B cell (primary cell): ENCODE results near the gene RSAD1. TPM values are rescaled to one million over a fixed set of nuclear protein-coding genes. Genes with fewer than 3 reads are reported as not detected.

Source experiments
- ATAC-seq: fragments of 200-7000 bp; cut with Tn5 transposase; one replicate; pipeline ENCODE4 v1.10.0; 2021; ENCODE audit warnings: low read depth, mild to moderate bottlenecking, moderate number of reproducible peaks, moderate library complexity
- CTCF ChIA-PET: fragments of 350-600 bp; sonication (Branson Sonifier 250); formaldehyde crosslinking; loops from one replicate; lab custom pipeline; 2021; ENCODE audit warnings: antibody characterized with exemption, inconsistent platforms; lab: Charles Lee
- POLR2A ChIA-PET: fragments of 350-600 bp; sonication (Branson Sonifier 250); formaldehyde crosslinking; loops from one replicate; lab custom pipeline; 2021; ENCODE audit warnings: antibody characterized with exemption; lab: Charles Lee
- DNase-seq: peaks from one replicate; pipeline ENCODE4 v3.0.0; 2013
- H2AFZ ChIP-seq: 2 replicates; pipeline ENCODE4 v1.6.1; 2012; ENCODE audit warnings: mild to moderate bottlenecking, low read depth, low read length; ENCODE audit not compliant: insufficient read depth, poor library complexity, severe bottlenecking
- H3K27ac ChIP-seq, 2 donors: 1 replicate in 1 of 2; 2 replicates in 1 of 2; pipeline ENCODE4 v1.5.1; 2012 to 2013; ENCODE audit warnings: low read length in 2 of 2, mild to moderate bottlenecking in 2 of 2, moderate library complexity in 1 of 2
- H3K27me3 ChIP-seq, 4 experiments: fragments of 200-600 bp in 1 of 4; sonication (generic) in 1 of 4; replicated peaks in 1 of 4; 1 replicate in 2 of 4; 2 replicates in 2 of 4; pipeline versions ENCODE4 v1.6.1 to v1.7.0; 2013 to 2016; ENCODE audit warnings: low read length in 3 of 4, mild to moderate bottlenecking in 2 of 4, mixed read lengths in 1 of 4, moderate library complexity in 1 of 4; ENCODE audit not compliant: insufficient read depth in 4 of 4, control insufficient read depth in 3 of 4; ENCODE audit errors: control extremely low read depth in 1 of 4
- H3K36me3 ChIP-seq, 2 experiments: replicated peaks in 1 of 2; 1 replicate in 1 of 2; 2 replicates in 1 of 2; pipeline versions ENCODE4 v1.6.1 to v1.7.1; 2013; ENCODE audit warnings: low read length in 1 of 2; ENCODE audit not compliant: insufficient read depth in 2 of 2, control insufficient read depth in 1 of 2; ENCODE audit errors: control extremely low read depth in 1 of 2, extremely low read depth in 1 of 2
- H3K4me1 ChIP-seq, 2 donors: fragments of 200-600 bp in 1 of 2; sonication (generic) in 1 of 2; 1 replicate in 1 of 2; 2 replicates in 1 of 2; pipeline versions ENCODE4 v1.5.1 to v1.6.1; 2013 to 2017; ENCODE audit warnings: low read length in 2 of 2; ENCODE audit not compliant: control insufficient read depth in 2 of 2, insufficient read depth in 2 of 2
- H3K4me2 ChIP-seq: replicated peaks from 2 replicates; pipeline ENCODE3; 2012; ENCODE audit warnings: mild to moderate bottlenecking, low read depth, low read length; ENCODE audit not compliant: poor library complexity, severe bottlenecking
- H3K4me3 ChIP-seq, 5 experiments: fragments of 200-600 bp in 1 of 5; sonication (generic) in 1 of 5; 1 replicate in 3 of 5; 2 replicates in 2 of 5; pipeline versions ENCODE4 v1.5.1 to v1.7.0; 2011 to 2016; ENCODE audit warnings: low read length in 4 of 5, mild to moderate bottlenecking in 4 of 5, low read depth in 2 of 5, control low read depth in 1 of 5, moderate library complexity in 1 of 5; ENCODE audit not compliant: insufficient read depth in 1 of 5; ENCODE audit errors: control extremely low read depth in 1 of 5, extremely low read depth in 1 of 5
- H3K79me2 ChIP-seq: fragments of 200-600 bp; sonication (generic); one replicate; pipeline ENCODE4 v1.6.0; 2016; ENCODE audit warnings: low read length; ENCODE audit not compliant: control insufficient read depth, insufficient read depth
- H3K9ac ChIP-seq: fragments of 200-600 bp; sonication (generic); 2 replicates; pipeline ENCODE4 v1.6.1; 2017; ENCODE audit warnings: mild to moderate bottlenecking, low read length, moderate library complexity
- H3K9me3 ChIP-seq, 3 donors: one replicate each; pipeline versions ENCODE4 v1.6.1 to v1.7.1; 2013; ENCODE audit warnings: low read length in 2 of 3; ENCODE audit not compliant: control insufficient read depth in 2 of 3, insufficient read depth in 1 of 3; ENCODE audit errors: control extremely low read depth in 1 of 3
- H4K20me1 ChIP-seq: 2 replicates; pipeline ENCODE4 v1.6.0; 2012; ENCODE audit warnings: mild to moderate bottlenecking, low read length; ENCODE audit not compliant: insufficient read depth, control insufficient read depth, poor library complexity, severe bottlenecking
- H3K27ac Mint-ChIP-seq: one replicate; pipeline ENCODE4 v1.8.0; 2021; ENCODE audit warnings: mixed read lengths
- H3K27me3 Mint-ChIP-seq: one replicate; pipeline ENCODE4 v1.8.0; 2021; ENCODE audit warnings: mixed read lengths
- H3K4me1 Mint-ChIP-seq: one replicate; pipeline ENCODE4 v1.8.0; 2021; ENCODE audit warnings: mixed read lengths
- H3K4me3 Mint-ChIP-seq: one replicate; pipeline ENCODE4 v1.8.0; 2021; ENCODE audit warnings: mixed read lengths
- H3K9me3 Mint-ChIP-seq: one replicate; pipeline ENCODE4 v1.8.0; 2022; ENCODE audit warnings: mixed read lengths; ENCODE audit not compliant: insufficient read depth
- CTCF ChIP-seq: fragments of 200-600 bp; IDR thresholded peaks from one replicate; pipeline ENCODE4 v1.8.0; 2022; ENCODE audit warnings: antibody characterized with exemption, mild to moderate bottlenecking
- EZH2 ChIP-seq: IDR thresholded peaks from 2 replicates; pipeline ENCODE4 v1.6.1; 2012; ENCODE audit warnings: borderline replicate concordance, low read depth, mild to moderate bottlenecking, moderate library complexity, low read length; ENCODE audit not compliant: insufficient read depth, poor library complexity, severe bottlenecking
- WGBS: methylation state at CpG from one replicate; pipeline ENCODE4 v1.1.5; 2013; ENCODE audit warnings: missing lambda C conversion rate; ENCODE audit not compliant: insufficient coverage; 5-methylcytosine and 5-hydroxymethylcytosine counted together
- intact Hi-C: fragments of 100-400 bp; cut with micrococcal nuclease; formaldehyde crosslinking; loops from one replicate; pipeline ENCODE4 v1.10.0; 2022
- polyA plus RNA-seq: library from polyadenylated mRNA; depleted of rRNA; stranded (reverse); fragments of >200 nt; gene quantifications from 2 replicates; pipeline ENCODE4 v1.2.3, GENCODE V29; 2012
- total RNA-seq, 2 donors: library from RNA; stranded (reverse); fragments of 120-200 nt in 1 of 2; gene quantifications; 1 replicate in 1 of 2; 2 replicates in 1 of 2; pipeline versions ENCODE4 v1.2.3 to v1.2.4, GENCODE V29; 2013 to 2022

Gene RSAD1
- total and polyA plus RNA-seq, 2 donors (not counting 1 experiment from before 2014, with no cell fraction given) = 53.4 to 63.9 TPM

- peaks cover 28% of the 10 kb centered on the region for H3K79me2 ChIP-seq
- H3K27ac Mint-ChIP-seq = no peak overlapping the region
- H3K9ac ChIP-seq = no peak overlapping the region
- ATAC-seq = no peak
- H3K27me3 ChIP-seq = no peaks in the 10 kb centered on the region
- H3K4me3 Mint-ChIP-seq = no peak overlapping the region
- CTCF ChIA-PET = interaction anchor here (0.6 to 1.4 kb wide), 3 partner anchors 37 to 70 kb away, joined by 3 to 4 read pairs (median 4); no protein-coding TSS in a partner anchor
- POLR2A ChIA-PET = interaction anchor here (0.5 kb wide), 1 partner anchor 1446 kb away, joined by 13 read pairs; no protein-coding TSS in a partner anchor
- no peak overlapping the region for H3K4me3 ChIP-seq
- no peak overlapping the region for H3K27ac ChIP-seq
- no peak overlapping the region for H3K4me2 ChIP-seq
- H4K20me1 ChIP-seq = no peaks in the 10 kb centered on the region
- H3K36me3 ChIP-seq = peaks cover 0 to 12% of the 10 kb centered on the region in 2 experiments
- peaks cover 18% of the 10 kb centered on the region for H3K4me1 Mint-ChIP-seq
- peaks cover 7 to 8% of the 10 kb centered on the region in 2 donors for H3K4me1 ChIP-seq
- TF ChIP-seq EZH2 (no peak), CTCF (no peak)
- no peak for DNase-seq
- H3K9me3 ChIP-seq = no peaks in the 10 kb centered on the region
- intact Hi-C loops = no loop called here
- H3K27me3 Mint-ChIP-seq = no peaks in the 10 kb centered on the region
- H2AFZ ChIP-seq = no peak overlapping the region
- H3K9me3 Mint-ChIP-seq = no peaks in the 10 kb centered on the region
- WGBS = 94% methylated on average over 2 of the region's 4 CpGs
These were observed 46.4 kb upstream of the RSAD1 start for GRCh38 chr17:50432125-50432762.

GRCh38 chr17:50437409-50437808 is 41.3 kb upstream of the RSAD1 start:
- TF ChIP-seq EZH2 (no peak), CTCF (no peak)
- Histone ChIP-seq H3K79me2 (peaks cover 38% of the 10 kb centered on the region), H3K27ac (no peak overlapping the region), H2AFZ (no peak overlapping the region), H3K4me2 (no peak overlapping the region), H4K20me1 (no peaks in the 10 kb centered on the region), H3K4me1 (no peaks in the 10 kb centered on the region), H3K27me3 (no peaks in the 10 kb centered on the region), H3K9me3 (no peaks in the 10 kb centered on the region), H3K36me3 (peaks cover 0 to 12% of the 10 kb centered on the region in 2 experiments), H3K4me3 (no peak overlapping the region), H3K9ac (no peak overlapping the region)
- Mint-ChIP-seq H3K4me1 (no peaks in the 10 kb centered on the region), H3K27ac (no peak overlapping the region), H3K27me3 (no peaks in the 10 kb centered on the region), H3K9me3 (no peaks in the 10 kb centered on the region), H3K4me3 (no peak overlapping the region)
- 100% methylated on average over 4 of the region's 4 CpGs for WGBS
- POLR2A ChIA-PET = interaction anchor here (0.7 kb wide), 1 partner anchor 16 kb away, joined by 3 read pairs; no protein-coding TSS in a partner anchor
- intact Hi-C loops = no loop called here
- DNase-seq (no peak), ATAC-seq (no peak)
- CTCF ChIA-PET = interaction anchor here (0.7 to 2.0 kb wide), 2 partner anchors 11 to 40 kb away, joined by 3 to 5 read pairs; partner anchors contain the start of gene LRRC59
